Liver (tissue), 3 donors: ENCODE measurements around the gene MYL3.

Source experiments
- ATF3 ChIP-seq: IDR thresholded peaks from 2 replicates; pipeline ENCODE4 v1.6.1; 2016; ENCODE audit warnings: antibody characterized with exemption
- CTCF ChIP-seq: fragments of 150-350 bp; IDR thresholded peaks from 2 replicates; pipeline ENCODE4 v1.5.1; 2017; ENCODE audit warnings: improper control_type of control experiment, low read depth, low read length; ENCODE audit not compliant: missing input control
- GABPA ChIP-seq, 2 donors: IDR thresholded peaks in 1 of 2; conservative IDR thresholded peaks in 1 of 2; 2 replicates each; pipeline ENCODE4 v1.6.1; 2016; ENCODE audit warnings: antibody characterized with exemption in 2 of 2, mild to moderate bottlenecking in 1 of 2, moderate library complexity in 1 of 2
- JUND ChIP-seq, 2 donors: IDR thresholded peaks; 2 replicates each; pipeline ENCODE4 v1.6.1; 2016; ENCODE audit warnings: antibody characterized with exemption in 2 of 2
- ZBTB33 ChIP-seq: IDR thresholded peaks from 2 replicates; pipeline ENCODE4 v1.6.1; 2016; ENCODE audit warnings: antibody characterized with exemption
- donor health status: healthy.
- donor health status: healthy.

- no peak for TF ChIP-seq CTCF
- TF ChIP-seq GABPA (IDR thresholded peaks at IDR 0.05 in 1 of 2, conservative IDR thresholded peaks at IDR 0.05 in 1 of 2): no peak
- TF ChIP-seq ZBTB33: no peak
- no peak for TF ChIP-seq JUND (IDR thresholded peaks at IDR 0.05)
- no peak for TF ChIP-seq ATF3
Observed at GRCh38 chr3:46901591-46902187, 38.4 kb upstream of the MYL3 start.
